Body of pancreas (tissue), 4 donors: ENCODE results near the gene FAM50A. TPM values are rescaled to one million over a fixed set of nuclear protein-coding genes. Genes with fewer than 3 reads are reported as not detected.

ENCODE experiments used
- ATAC-seq: fragments of 150-250 bp; one replicate; pipeline ENCODE4 v1.9.1; 2016
- DNase-seq, 4 donors: peaks; one replicate each; pipeline ENCODE4 v3.0.0-alpha.2; 2019
- H3K27ac ChIP-seq, 4 donors: fragments of 200-600 bp; sonication (generic); 1 replicate in 3 of 4; 2 replicates in 1 of 4; pipeline versions ENCODE4 v1.5.1 to v1.6.1; 2016 to 2019; ENCODE audit warnings: mild to moderate bottlenecking in 1 of 4, mixed read lengths in 1 of 4, moderate library complexity in 1 of 4
- H3K27me3 ChIP-seq, 2 donors: fragments of 200-600 bp; sonication (generic); one replicate each; pipeline ENCODE4 v1.6.0; 2016; ENCODE audit warnings: mild to moderate bottlenecking in 1 of 2
- H3K36me3 ChIP-seq, 2 donors: fragments of 200-600 bp; sonication (generic); replicated peaks in 1 of 2; 2 replicates each; pipeline ENCODE4 v1.5.1; 2016; ENCODE audit warnings: low read depth in 2 of 2; ENCODE audit not compliant: insufficient read depth in 1 of 2
- H3K4me1 ChIP-seq: fragments of 200-600 bp; sonication (generic); one replicate; pipeline ENCODE4 v1.6.0; 2016
- H3K4me3 ChIP-seq, 2 donors: fragments of 200-600 bp; sonication (generic); 1 replicate in 1 of 2; 2 replicates in 1 of 2; pipeline ENCODE4 v1.5.1; 2016 to 2019
- H3K9me3 ChIP-seq, 3 donors: fragments of 200-600 bp; sonication (generic); 1 replicate in 2 of 3; 2 replicates in 1 of 3; pipeline ENCODE4 v1.5.1; 2016
- POLR2A ChIP-seq, 3 donors: fragments of 450-650 bp; IDR thresholded peaks; one replicate each; pipeline ENCODE4 v1.6.1; 2016; ENCODE audit warnings: antibody characterized with exemption in 3 of 3, mild to moderate bottlenecking in 2 of 3
- WGBS, 2 donors: methylation state at CpG; one replicate each; pipeline ENCODE4 v1.1.5; 2017; 5-methylcytosine and 5-hydroxymethylcytosine counted together
- intact Hi-C: fragments of 100-400 bp; cut with DNase I; formaldehyde crosslinking; loops from one replicate; pipeline ENCODE4 v1.15.1; 2023
- total RNA-seq, 2 donors: library from RNA; depleted of rRNA; stranded (reverse); fragments of >200 nt; gene quantifications; one replicate each; pipeline ENCODE4 v1.1.0, GENCODE V29; 2016
- TF ChIP-seq, protein P1 (sequence below), 7 experiments: fragments of 450-650 bp in 4 of 7; fragments of 200-600 bp in 3 of 7; sonication (generic) in 3 of 7; IDR thresholded peaks; one replicate each; pipeline ENCODE4 v1.5.1; 2016 to 2019; ENCODE audit warnings: antibody characterized with exemption in 7 of 7

The FAM50A gene
- total RNA-seq, 2 donors from 2014 or later: 14.5 to 48.8 TPM

- H3K9me3 ChIP-seq: no peaks in the 10 kb centered on the region
- no peaks in the 10 kb centered on the region for H3K4me1 ChIP-seq
- H3K36me3 ChIP-seq: no peaks in the 10 kb centered on the region
- ATAC-seq: no peak
- no peak for TF ChIP-seq POLR2A (IDR thresholded peaks at IDR 0.05)
- TF ChIP-seq, protein P1, sequence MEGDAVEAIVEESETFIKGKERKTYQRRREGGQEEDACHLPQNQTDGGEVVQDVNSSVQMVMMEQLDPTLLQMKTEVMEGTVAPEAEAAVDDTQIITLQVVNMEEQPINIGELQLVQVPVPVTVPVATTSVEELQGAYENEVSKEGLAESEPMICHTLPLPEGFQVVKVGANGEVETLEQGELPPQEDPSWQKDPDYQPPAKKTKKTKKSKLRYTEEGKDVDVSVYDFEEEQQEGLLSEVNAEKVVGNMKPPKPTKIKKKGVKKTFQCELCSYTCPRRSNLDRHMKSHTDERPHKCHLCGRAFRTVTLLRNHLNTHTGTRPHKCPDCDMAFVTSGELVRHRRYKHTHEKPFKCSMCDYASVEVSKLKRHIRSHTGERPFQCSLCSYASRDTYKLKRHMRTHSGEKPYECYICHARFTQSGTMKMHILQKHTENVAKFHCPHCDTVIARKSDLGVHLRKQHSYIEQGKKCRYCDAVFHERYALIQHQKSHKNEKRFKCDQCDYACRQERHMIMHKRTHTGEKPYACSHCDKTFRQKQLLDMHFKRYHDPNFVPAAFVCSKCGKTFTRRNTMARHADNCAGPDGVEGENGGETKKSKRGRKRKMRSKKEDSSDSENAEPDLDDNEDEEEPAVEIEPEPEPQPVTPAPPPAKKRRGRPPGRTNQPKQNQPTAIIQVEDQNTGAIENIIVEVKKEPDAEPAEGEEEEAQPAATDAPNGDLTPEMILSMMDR (IDR thresholded peaks at IDR 0.05): no peak
- no peak overlapping the region for H3K4me3 ChIP-seq
- no peaks in the 10 kb centered on the region for H3K27me3 ChIP-seq
- no peak for DNase-seq
- intact Hi-C loops: no loop called here
- 90% methylated on average over 8 of the region's 26 CpGs; no CpG with 5 or more reads in 1 of the 2 donors for WGBS, 2 donors
- no peak overlapping the region for H3K27ac ChIP-seq
Measured at GRCh38 chrX:154460326-154460725, 16.4 kb downstream of the FAM50A start.

DNA sequence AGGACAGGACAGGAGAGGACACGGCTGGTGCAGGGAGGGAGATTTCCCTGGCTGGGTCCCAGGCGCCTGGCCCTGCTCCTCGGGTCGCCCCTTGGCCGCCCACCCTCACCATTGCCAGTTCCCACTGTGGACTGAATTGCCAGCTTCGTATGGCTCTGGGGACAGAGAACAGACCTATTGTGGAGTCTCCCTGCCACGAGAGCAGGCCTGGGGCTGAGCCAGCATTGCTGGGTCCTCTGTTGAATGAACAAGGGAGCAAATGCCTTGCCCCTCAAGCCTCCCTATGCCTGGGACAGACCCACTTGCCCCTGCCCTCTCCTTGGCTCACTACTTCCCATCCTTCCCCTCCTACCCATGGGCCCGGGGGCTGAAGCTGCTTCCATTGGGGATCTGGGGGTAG is 18.5 kb downstream of the FAM50A start:
- intact Hi-C loops: no loop called here
- 77% methylated on average over 8 of the region's 8 CpGs; no CpG with 5 or more reads in 1 of the 2 donors for WGBS, 2 donors

DNA sequence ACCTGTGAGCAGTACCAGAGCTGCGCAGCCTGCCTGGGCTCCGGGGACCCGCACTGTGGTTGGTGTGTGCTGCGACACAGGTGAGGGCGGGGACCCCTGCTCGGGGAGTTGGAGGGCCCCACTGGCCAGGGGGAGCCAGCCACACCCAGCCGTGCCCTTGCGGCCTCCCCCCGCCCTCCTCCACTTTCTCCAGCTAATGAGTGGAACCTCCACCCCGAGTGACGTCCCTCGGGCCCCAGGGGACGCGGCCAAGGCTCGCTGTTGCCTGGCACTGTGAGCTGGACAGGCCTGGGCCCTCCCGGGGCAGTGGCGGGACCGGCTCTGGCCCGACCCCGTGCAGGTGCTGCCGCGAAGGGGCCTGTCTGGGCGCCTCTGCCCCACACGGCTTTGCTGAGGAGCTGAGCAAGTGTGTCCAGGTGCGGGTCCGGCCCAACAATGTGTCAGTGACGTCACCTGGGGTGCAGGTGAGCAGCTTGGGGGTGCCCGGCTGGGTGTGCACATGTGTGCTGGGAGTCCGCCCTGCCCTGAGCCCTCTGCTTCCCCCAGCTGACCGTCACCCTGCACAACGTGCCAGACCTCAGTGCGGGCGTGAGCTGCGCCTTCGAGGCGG is 19.8 kb downstream of the FAM50A start:
- intact Hi-C loops: no loop called here
- Histone ChIP-seq H3K9me3 (no peaks in the 10 kb centered on the region), H3K4me3 (no peak overlapping the region), H3K27me3 (no peaks in the 10 kb centered on the region), H3K4me1 (no peaks in the 10 kb centered on the region), H3K27ac (no peak overlapping the region), H3K36me3 (no peaks in the 10 kb centered on the region)
- TF ChIP-seq POLR2A (IDR thresholded peaks at IDR 0.05): no peak
- TF ChIP-seq, protein P1 (IDR thresholded peaks at IDR 0.05): no peak
- 93 to 100% methylated on average over 3 of the region's 36 CpGs for WGBS, 2 donors
- DNase-seq (no peak), ATAC-seq (no peak)

More for the DNA sequence above, 18.5 kb downstream of the FAM50A start:
- no peaks in the 10 kb centered on the region for H3K4me1 ChIP-seq
- no peak overlapping the region for H3K4me3 ChIP-seq
- TF ChIP-seq, protein P1 (IDR thresholded peaks at IDR 0.05): no peak
- TF ChIP-seq POLR2A (IDR thresholded peaks at IDR 0.05): no peak
- DNase-seq: no peak
- H3K36me3 ChIP-seq: no peaks in the 10 kb centered on the region
- no peaks in the 10 kb centered on the region for H3K27me3 ChIP-seq
- ATAC-seq: no peak
- H3K9me3 ChIP-seq: no peaks in the 10 kb centered on the region
- H3K27ac ChIP-seq: no peak overlapping the region

- no peak for ATAC-seq
- 90 to 100% methylated on average over 2 to 19 of the region's 28 CpGs for WGBS, 2 donors
Measured at GRCh38 chrX:154464806-154465365, 20.9 kb downstream of the FAM50A start.

More at GRCh38 chrX:154464806-154465365, 20.9 kb downstream of the FAM50A start:
- Histone ChIP-seq H3K27me3 (no peaks in the 10 kb centered on the region), H3K27ac (no peak overlapping the region), H3K4me1 (no peaks in the 10 kb centered on the region), H3K9me3 (no peaks in the 10 kb centered on the region), H3K4me3 (no peak overlapping the region), H3K36me3 (peaks cover 0 to 2% of the 10 kb centered on the region in 2 donors)
- no peak for DNase-seq
- TF ChIP-seq, protein P1 (IDR thresholded peaks at IDR 0.05): no peak
- TF ChIP-seq POLR2A (IDR thresholded peaks at IDR 0.05): no peak
- intact Hi-C loops: no loop called here
